HG03575 (cell line): ENCODE data around the gene PAPPA.

Experiments used
- ATAC-seq: cut with Tn5 transposase; IDR thresholded peaks from one replicate; pipeline ENCODE4 v1.9.1; 2021; ENCODE audit not compliant: unreplicated experiment, insufficient number of reproducible peaks, low FRiP score; ENCODE audit errors: extremely low read depth

The PAPPA gene

DNA sequence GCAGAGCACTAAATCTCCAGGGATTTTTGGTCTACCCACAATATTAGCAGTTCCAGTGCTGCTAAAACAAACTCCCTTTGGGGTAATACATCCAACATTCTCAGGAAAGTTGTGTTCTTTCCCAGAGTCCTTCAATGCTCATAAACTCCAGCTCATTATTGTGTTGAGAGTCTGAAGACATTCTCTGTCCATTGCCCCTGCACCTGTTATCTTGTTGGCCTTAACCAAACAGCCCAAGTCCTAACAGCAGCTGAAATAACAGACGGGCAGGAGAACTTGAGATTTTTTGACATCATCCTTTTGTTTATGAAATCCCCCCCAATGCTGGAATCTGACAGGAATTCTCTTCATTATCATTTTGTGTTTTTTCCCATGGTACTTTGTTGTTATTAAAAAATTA, 110.8 kb downstream of the PAPPA start:
- ATAC-seq = no peak

DNA sequence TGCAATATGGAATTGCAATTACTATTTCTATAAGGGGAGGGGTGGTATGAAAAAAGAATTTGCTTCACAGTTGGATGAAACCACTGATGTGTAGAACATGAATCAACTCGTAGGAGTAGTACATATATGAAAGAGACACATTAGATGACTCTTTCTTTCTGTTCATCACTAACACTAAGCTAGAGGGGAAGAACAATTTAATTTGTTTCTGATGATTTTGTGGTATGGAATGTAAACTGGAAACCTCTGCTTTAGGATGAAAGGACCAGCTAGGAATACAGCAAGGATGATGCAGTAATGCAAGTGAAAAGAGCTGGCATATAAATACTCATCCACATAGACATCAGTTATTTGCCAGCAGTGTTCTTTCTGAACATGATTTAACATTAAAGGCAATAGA, 113.4 kb downstream of the PAPPA start:
- ATAC-seq = no peak

DNA sequence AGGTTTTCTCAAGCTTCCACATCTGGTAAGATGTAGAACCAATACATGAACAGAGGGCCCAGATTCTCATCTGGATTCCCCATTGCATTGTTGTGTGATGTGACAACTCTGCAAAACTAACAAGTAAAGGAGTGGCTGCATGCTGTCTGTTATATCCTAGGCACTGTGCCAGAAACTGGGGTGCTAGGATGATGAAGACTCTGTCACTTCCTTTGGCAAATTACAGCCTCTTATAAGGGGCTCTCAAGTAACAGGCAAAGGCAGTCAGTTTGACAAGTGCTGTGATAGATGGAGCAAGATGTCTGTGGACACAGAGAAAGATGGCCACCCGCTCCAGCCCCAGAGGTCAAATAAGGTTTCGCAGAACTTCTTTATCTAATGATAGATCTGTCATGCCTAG, 115.7 kb downstream of the PAPPA start:
- ATAC-seq = no peak

DNA sequence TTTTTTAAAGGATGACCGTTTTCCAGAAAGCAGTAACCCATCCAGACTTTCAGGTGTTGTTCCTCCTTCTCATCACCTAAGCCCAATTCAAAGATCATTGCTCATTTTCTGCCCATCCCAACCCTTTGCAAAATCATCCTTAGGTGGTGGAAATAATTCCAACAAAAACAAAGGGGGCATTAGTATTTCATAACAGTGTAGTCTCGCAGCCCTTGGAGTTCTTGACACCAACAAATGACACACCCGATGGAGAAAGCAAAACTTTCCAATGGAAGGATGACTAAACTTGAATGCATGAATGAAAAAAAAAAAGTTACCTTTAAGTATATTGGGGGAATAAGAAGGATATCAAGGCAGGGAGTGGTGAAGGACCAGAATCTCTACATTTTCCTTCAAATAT, 117.0 kb downstream of the PAPPA start:
- no peak for ATAC-seq

DNA sequence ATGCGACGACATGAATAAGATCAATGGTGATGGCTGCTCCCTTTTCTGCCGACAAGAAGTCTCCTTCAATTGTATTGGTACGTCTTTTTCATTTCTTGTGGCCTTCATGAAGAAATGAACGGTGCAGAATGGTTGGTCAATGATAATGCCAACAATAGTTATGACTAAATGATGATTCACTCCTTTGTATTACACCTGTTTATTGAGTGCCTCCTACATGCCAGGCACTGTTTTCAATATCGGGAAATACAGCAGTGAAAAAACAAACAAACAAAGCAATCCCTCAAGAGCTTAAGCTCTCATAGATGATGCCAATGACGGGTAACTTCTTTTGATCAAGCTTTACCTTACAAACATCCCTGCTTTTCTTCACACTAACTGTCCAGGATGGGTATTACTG, 117.7 kb downstream of the PAPPA start:
- no peak for ATAC-seq

DNA sequence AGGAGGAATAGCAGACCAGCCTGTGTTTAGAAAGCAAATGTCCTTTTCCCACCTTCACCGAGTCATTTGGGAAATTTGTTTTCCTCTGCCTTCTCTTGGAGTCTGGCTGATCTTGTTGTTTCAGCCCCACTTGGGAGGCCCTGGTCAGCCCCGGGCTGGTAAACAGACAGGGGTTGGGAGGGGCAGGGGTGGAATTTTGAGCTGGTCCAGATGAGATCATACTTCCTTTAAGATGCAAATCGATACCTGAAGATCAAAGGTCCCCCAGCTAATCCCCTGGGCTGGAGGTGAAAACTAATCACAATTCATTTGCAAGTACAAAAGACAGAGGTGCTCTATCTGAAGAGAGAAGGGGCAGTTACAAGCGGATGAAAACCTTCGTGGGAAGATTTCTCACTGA, 118.4 kb downstream of the PAPPA start:
- ATAC-seq = no peak

DNA sequence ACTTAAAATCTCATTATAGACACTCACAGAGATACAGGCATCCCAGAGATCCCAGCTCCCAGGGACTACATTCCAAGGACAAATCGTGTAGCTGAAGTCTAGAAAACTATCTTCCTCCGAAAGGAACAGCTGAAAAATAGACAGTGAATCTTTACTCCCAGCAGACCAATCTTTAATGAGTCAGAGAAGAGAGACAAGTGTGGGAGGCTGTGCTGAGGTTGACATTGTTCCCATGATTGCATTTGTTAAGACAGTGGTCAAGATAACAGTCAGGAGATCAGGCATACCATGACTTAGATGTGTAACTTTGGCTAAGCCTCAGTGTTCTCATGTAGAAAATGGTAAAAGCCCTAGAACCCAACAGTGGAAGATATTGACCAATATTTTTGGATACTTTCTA, 120.7 kb downstream of the PAPPA start:
- no peak for ATAC-seq

DNA sequence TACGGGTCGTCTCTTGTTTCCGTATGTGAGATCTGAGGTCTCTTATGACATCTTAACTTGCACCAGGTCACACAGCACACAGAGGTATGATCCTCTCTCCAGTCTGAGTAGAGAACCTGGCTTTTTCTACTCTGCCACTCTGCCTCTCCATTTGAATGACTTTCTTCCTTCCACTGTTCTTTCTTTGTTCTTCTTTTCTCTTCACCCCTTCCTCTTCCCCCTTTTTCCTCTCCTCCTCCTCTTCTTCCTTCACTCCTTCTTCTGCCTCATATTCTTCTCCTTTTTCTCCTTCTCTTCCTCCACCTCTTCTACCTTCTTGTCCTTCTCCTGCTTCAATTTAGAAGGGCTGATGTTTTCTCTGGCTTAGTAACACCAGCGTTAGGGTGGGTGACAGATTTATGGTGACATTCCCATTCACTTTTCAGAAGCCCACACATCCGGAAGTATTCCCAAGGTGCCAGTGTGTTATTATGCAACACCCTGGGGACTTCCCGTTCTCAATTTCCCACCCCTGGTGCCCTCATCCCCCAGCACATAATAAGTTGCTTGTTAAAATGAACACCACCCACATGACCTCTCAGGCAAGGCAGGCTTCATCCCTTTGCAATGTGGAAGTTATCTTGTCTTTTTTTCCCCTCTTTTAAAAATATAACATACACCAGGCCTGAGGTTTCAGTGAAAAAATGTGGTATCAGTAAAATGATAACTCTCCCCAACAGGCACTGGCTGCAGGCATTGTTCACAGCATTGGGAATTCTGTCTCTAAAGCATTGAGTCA, 122.0 kb downstream of the PAPPA start:
- ATAC-seq = no peak

DNA sequence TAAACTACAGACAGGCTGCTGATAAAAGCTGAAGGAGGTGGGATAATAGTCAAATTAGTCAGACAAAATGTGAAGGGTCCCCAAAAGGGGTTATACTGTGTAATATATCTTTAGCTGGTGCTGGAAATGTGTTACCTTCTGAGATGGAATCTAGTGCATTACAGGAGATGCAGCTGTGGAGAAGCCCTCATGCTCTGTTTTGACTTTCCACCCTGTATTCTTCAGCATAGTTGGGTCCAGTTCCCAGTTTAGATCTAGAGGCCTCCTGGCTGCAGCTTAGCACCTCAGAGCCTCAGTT, 122.6 kb downstream of the PAPPA start:
- no peak for ATAC-seq

DNA sequence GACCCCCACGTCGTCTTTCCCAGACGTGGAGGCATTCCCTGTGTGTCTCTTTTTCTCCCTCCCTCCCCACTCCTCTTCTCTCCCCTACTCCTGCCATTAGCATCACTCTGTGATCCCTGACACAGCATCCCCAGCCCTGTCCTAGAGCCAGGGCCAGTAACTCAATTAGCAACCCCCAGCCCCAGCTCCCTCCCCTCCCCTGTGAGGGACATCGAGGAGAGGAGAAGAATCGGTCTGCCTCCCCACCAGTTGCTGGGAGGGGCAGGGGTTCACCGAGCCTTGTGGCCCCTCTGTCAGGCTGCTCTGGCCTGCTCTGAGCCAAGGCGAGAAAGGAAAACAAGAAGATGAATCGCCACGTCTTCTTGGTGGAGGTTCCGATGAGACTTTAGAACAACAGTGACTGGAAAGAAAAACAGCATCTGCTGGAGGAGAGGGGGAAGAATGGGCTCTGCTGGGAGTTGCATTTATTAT, 123.1 kb downstream of the PAPPA start:
- ATAC-seq = no peak

DNA sequence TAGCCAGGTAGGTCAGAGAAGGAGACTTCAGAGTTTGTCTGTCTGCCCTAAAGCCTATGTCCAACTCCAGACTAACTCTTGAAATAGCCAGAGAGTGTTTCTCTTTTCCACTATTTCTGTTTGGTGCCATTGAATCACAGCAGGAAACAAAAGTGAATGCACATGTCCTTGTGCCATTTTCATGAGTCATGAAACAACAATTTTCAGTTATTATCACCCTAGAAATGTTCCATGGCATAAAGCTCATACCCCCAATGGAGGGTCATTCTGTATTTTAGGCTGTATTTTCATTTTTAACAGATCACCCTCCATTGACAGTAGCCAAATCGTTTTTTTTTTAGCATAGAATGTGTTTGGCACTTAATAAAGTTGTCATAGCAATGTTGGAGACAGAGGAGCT, 124.7 kb downstream of the PAPPA start:
- no peak for ATAC-seq

DNA sequence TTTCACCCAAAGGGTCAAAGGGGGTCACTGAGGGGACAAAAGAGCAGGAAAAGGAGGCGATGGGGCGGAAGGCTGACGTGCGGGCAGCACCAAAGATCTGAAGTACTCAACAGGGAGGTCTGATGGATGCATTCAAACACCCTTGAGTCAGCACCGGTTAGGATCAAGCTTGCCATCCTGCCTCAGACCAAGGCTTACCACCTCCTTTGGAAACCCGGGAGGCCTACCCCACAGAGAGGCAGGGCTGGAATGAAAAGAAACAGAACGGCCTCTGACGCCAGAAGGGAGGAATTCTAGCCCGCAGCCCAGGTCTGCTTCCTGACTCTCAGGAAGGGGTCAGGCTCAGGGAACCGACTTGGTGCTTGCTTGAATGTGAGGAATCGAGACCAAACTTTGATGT, 125.6 kb downstream of the PAPPA start:
- no peak for ATAC-seq

DNA sequence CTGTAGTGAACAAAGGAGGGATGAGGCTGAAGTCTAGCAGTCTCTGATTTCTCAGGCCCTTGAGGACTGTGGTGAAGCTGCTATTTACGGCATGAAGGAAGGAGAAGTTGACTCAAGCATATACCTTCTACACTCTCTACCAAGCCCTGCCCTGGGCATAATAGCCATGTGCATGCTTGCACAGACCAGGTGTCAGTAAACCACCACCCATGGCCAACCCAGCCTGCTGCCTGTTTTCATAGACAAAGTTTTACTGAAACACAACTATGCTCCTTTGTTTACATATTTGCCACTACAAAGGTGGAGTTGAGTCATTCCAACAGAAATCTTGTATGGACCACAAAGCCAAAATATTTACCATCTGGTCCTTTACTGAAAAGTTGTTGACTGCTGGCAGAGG, 126.9 kb downstream of the PAPPA start:
- ATAC-seq = no peak

DNA sequence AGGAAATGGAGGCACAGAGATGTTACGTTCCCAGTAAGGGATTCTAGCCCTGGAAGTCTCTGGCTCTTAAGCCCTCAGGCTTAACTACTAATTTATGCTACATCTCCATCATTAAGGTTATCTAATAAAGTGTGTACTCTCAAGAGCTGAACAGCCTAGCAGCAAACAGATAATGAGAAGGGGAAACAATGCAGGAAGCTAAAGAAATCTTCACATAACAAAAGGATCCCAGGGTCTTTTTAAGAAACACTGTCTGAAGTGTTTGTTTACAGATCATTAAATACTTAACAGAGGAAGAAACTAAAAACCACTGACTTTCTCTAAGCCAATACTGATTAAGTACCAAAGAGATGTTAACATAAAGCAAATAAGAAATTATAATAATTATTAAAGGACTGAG, 129.0 kb downstream of the PAPPA start:
- ATAC-seq = no peak

DNA sequence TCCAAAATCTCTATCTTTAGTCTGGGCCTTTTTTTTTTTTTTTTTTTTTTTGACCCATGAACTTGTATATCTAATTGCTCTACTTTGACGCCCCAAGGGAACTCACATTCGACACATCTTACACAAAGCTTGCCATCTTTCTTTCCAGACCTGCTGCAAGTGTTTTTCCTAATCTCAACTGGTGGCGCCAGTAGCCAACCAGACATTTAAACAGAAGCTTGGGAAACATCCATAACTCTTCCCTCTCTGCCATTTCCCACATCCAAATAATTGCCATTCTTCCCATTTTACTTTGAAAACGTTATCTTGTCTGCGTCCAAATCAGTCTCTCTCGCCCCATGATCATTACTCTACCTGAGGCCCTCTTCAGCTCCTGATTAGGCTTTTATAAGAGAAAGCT, 130.9 kb downstream of the PAPPA start:
- no peak for ATAC-seq

DNA sequence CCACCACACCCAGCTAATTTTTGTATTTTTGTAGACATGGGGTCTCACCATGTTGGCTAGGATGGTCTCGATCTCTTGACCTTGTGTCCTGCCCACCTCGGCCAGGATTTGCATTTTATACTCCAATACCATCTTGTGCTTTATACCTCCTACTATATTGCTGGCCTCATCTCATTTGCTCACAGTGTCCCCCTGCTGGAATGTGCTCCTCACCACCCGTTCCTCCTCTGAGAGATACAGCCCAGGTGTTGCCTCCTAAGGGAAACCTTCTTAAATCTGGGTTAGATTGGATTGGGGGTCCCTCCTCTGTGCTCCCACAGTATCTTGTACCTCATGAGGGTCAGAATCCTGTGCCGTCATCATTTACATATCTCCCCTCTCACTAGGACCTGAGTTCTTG, 131.7 kb downstream of the PAPPA start:
- ATAC-seq = no peak

DNA sequence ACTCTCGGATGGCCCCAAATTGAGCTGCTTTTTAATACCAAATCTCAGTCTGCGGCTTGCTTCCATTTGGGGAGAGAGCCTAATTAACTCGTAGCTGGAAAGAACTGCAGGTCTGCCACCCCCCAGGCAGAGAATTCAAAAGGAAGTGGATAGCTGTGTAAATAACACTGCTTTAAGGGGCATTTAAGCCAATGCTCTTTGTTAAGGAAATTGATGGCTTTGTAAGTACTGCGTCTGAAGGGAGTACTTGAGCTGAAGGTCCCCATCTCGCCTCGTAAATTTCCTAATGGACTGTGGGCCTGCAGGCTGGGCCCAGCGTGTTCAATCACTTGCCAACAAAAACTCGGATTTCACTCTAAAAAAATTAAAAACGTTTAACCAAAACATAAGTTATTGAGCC, 132.7 kb downstream of the PAPPA start:
- ATAC-seq = no peak

DNA sequence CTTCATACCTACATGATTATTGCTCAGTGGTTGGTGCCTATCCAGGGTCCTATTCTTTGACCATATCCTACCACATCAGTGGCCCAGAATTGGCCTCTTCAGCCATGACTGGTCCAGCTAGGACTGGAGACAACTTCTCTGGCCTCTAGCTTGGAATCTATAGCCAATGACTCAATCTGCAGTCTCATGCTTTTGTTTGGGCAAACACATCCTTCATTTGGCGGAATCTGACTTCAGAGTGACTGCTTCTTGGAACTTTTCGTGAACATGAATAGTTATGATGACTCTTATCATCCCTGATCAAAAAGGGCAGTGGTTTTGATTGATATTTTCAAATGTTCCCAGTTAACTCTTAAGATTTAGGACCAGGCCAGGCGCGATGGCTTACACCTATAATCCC, 134.1 kb downstream of the PAPPA start:
- ATAC-seq = no peak

DNA sequence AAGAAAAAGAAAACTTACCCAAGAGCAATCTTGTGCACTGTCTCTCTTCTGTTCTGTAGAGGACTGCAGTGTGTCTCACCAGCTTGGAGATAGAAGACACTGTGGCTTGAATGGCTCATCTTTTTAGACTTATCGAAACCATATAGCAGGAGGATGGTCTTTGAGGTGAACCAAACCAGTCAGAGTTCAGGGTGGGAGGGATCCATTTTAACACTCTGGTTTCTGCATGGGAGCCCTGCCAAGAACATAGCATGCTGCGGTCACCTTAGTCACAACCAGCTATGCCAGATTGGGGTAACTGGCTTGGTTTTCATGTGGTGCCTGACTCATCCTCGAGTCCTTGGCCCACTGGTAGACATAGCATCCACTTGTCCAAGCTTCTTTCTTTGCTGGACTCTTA, 135.1 kb downstream of the PAPPA start:
- no peak for ATAC-seq

DNA sequence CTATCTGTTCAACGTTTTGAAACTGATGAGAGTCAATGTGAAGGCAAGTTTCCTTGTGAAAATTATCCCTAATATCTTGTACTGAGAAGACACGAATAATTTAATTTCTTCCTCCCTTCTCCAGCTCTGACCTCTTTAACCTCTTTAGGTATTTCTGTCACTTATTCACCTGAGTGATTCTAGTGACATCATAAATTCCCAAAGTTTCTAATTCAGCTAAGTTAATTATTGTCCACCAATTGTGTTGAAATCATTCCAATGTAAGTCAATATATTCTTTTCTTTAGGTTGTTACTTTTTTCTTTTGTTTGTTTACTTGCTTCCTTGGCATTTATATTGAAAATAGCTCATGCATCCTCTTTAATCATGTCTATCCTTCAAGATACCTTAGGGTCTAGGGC, 143.8 kb downstream of the PAPPA start:
- ATAC-seq = no peak

DNA sequence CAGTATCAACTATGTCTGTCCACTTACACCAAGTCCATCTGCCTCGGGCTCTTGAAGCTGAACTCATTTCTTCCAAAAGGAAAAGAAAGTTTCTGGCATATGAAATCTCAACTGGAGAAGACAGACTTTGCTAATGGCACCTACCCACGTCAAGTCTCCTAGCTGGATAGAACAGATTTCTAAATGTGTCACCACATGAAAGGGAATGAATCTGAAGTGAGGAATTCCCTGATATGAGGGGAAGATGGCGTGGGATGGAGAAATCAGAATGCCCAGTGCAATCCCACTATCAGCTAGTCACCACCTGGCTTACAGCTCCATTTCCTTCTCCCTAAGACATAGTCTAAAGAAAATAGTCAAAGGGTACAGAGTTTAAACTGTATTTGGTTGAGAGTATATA, 144.7 kb downstream of the PAPPA start:
- ATAC-seq = no peak
